Measurements from ENCODE around the gene TRPM3. TPM values are rescaled to one million over a fixed set of nuclear protein-coding genes. Genes with fewer than 3 reads are reported as not detected.

Gene TRPM3
- total RNA-seq, 1 experiment from 2014 or later = not detected

DNA sequence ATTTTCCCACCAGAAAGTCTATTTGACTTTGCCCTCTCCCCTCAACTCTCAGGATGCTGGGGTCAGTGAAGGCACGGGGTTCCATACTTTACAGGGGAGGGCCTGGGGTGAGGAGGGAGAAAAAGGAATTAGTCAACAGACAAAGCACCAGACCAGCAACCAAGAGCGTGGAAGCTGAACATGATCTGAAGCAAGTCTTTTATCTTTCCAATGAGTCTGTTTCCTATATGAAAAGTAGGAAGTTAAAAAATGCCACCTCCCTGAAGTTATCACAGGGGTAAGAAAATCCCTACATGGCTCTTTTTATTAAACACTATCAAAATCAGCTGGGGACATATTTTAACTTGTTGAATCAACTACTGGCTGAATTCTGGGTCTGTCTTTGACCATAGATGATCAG, 337.0 kb downstream of the TRPM3 start:
- no peaks in the 10 kb centered on the region for H4K20me1 ChIP-seq (ENCODE audit: low read length)
- BruUV-seq (replicated peaks) = no TSS peak
- ATAC-seq = no peak
- no peak overlapping the region for H3K9ac ChIP-seq (ENCODE audit: low read length)
- no peak overlapping the region for H3K4me2 ChIP-seq (ENCODE audit: low read length)
- DNase-seq = no peak
- no peaks in the 10 kb centered on the region for H3F3A ChIP-seq (ENCODE audit: low read length, unreplicated experiment)
- TF ChIP-seq, protein P1, sequence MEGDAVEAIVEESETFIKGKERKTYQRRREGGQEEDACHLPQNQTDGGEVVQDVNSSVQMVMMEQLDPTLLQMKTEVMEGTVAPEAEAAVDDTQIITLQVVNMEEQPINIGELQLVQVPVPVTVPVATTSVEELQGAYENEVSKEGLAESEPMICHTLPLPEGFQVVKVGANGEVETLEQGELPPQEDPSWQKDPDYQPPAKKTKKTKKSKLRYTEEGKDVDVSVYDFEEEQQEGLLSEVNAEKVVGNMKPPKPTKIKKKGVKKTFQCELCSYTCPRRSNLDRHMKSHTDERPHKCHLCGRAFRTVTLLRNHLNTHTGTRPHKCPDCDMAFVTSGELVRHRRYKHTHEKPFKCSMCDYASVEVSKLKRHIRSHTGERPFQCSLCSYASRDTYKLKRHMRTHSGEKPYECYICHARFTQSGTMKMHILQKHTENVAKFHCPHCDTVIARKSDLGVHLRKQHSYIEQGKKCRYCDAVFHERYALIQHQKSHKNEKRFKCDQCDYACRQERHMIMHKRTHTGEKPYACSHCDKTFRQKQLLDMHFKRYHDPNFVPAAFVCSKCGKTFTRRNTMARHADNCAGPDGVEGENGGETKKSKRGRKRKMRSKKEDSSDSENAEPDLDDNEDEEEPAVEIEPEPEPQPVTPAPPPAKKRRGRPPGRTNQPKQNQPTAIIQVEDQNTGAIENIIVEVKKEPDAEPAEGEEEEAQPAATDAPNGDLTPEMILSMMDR (conservative IDR thresholded peaks at IDR 0.05; ENCODE audit: low read depth, low read length) = no peak
- no peaks in the 10 kb centered on the region for H3K79me2 ChIP-seq (ENCODE audit: low read length)
- no peaks in the 10 kb centered on the region for H3K9me3 ChIP-seq (ENCODE audit: low read length)
- ChIA-PET POLR2A (ENCODE audit: unreplicated experiment) (no interaction called here), CTCF (interaction anchor here (0.7 kb wide), 1 partner anchor 231 kb away, joined by 3 read pairs; no protein-coding TSS in a partner anchor)
- intact Hi-C loops (cut with micrococcal nuclease) = no loop called here
- no peak overlapping the region for H2AFZ ChIP-seq (ENCODE audit: low read length)
- H3K9me2 ChIP-seq (replicated peaks; ENCODE audit: low read length) = no peaks in the 10 kb centered on the region
- H3K4me1 ChIP-seq (ENCODE audit: insufficient read depth, low read length) = no peaks in the 10 kb centered on the region
- H3K4me3 ChIP-seq (ENCODE audit: low read length) = no peak overlapping the region
- H3K27ac ChIP-seq (ENCODE audit: low read length) = no peak overlapping the region
- no peaks in the 10 kb centered on the region for H3K27me3 ChIP-seq (ENCODE audit: low read length)
- no peaks in the 10 kb centered on the region for H3K36me3 ChIP-seq (ENCODE audit: low read depth, low read length)

DNA sequence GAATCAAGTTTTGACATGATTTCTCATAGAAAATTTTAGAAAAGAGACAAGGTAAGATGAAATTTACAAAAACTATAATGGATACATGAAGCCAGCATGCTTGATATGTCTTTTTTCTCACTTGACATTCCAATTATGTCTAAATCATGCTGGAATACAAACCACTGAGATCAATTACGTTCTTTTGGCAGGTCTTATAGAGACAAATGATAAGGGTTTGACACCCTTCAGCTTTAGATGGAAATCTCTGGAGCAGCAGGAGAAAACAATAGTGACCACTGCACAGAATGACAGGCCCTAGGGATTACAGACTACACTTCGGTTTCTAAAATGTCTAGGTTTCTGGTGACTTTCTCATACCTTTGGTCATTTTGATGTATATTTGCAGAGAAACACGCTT, 342.9 kb downstream of the TRPM3 start:
- no peak overlapping the region for H3K9ac ChIP-seq (ENCODE audit: low read length)
- intact Hi-C loops (cut with micrococcal nuclease) = no loop called here
- no peaks in the 10 kb centered on the region for H3F3A ChIP-seq (ENCODE audit: low read length, unreplicated experiment)
- no peak overlapping the region for H3K4me2 ChIP-seq (ENCODE audit: low read length)
- no peaks in the 10 kb centered on the region for H3K27me3 ChIP-seq (ENCODE audit: low read length)
- no peak overlapping the region for H2AFZ ChIP-seq (ENCODE audit: low read length)
- no peaks in the 10 kb centered on the region for H3K9me3 ChIP-seq (ENCODE audit: low read length)
- no peak for DNase-seq
- H3K4me1 ChIP-seq (ENCODE audit: insufficient read depth, low read length) = no peaks in the 10 kb centered on the region
- no peak overlapping the region for H3K4me3 ChIP-seq (ENCODE audit: low read length)
- H3K9me2 ChIP-seq (replicated peaks; ENCODE audit: low read length) = no peaks in the 10 kb centered on the region
- POLR2A ChIA-PET (ENCODE audit: unreplicated experiment) = no interaction called here
- no peaks in the 10 kb centered on the region for H3K36me3 ChIP-seq (ENCODE audit: low read depth, low read length)
- H4K20me1 ChIP-seq (ENCODE audit: low read length) = no peaks in the 10 kb centered on the region
- BruUV-seq (replicated peaks) = no TSS peak
- ATAC-seq = no peak
- CTCF ChIA-PET = no interaction called here
- H3K27ac ChIP-seq (ENCODE audit: low read length) = no peak overlapping the region
- H3K79me2 ChIP-seq (ENCODE audit: low read length) = no peaks in the 10 kb centered on the region
- TF ChIP-seq, protein P1 (conservative IDR thresholded peaks at IDR 0.05; ENCODE audit: low read depth, low read length) = no peak
- TF ChIP-seq EZH2phosphoT487 (IDR thresholded peaks at IDR 0.05; ENCODE audit: borderline replicate concordance, low read length) (no peak), EZH2 (IDR thresholded peaks at IDR 0.05; ENCODE audit: low read length, unreplicated experiment) (no peak)

DNA sequence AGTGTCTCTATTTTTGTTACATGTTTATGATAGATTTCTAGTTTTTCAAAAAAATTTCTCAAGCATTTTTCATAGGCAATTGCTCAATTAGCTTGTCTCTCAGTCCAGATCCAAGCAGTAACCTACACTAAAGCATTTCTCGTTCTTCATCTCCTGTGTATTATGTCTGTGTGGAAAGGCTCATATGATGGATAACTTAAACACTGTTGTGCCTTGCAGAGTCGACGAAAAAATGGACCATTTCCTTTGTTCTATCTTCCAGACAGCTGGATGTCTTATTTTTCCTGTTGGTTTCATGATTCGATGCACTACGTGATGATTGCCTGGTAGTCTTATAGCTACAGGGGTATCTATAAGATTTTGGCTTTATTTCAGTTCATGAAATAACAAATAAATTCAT, 347.8 kb downstream of the TRPM3 start:
- H3F3A ChIP-seq (ENCODE audit: low read length, unreplicated experiment) = no peaks in the 10 kb centered on the region
- intact Hi-C loops (cut with micrococcal nuclease) = no loop called here
- BruUV-seq (replicated peaks) = no TSS peak

More for the DNA sequence above, 347.8 kb downstream of the TRPM3 start:
- ATAC-seq (no peak), DNase-seq (no peak)
- ChIA-PET POLR2A (ENCODE audit: unreplicated experiment) (no interaction called here), CTCF (no interaction called here)
- no peak overlapping the region for H3K4me3 ChIP-seq (ENCODE audit: low read length)
- no peaks in the 10 kb centered on the region for H3K27me3 ChIP-seq (ENCODE audit: low read length)
- H3K4me1 ChIP-seq (ENCODE audit: insufficient read depth, low read length) = no peaks in the 10 kb centered on the region
- no peaks in the 10 kb centered on the region for H3K79me2 ChIP-seq (ENCODE audit: low read length)
- H3K4me2 ChIP-seq (ENCODE audit: low read length) = no peak overlapping the region
- no peaks in the 10 kb centered on the region for H3K36me3 ChIP-seq (ENCODE audit: low read depth, low read length)
- H3K9ac ChIP-seq (ENCODE audit: low read length) = no peak overlapping the region
- TF ChIP-seq, protein P1 (conservative IDR thresholded peaks at IDR 0.05; ENCODE audit: low read depth, low read length) = no peak
- TF ChIP-seq EZH2 (IDR thresholded peaks at IDR 0.05; ENCODE audit: low read length, unreplicated experiment) (no peak), EZH2phosphoT487 (IDR thresholded peaks at IDR 0.05; ENCODE audit: borderline replicate concordance, low read length) (no peak)
- H4K20me1 ChIP-seq (ENCODE audit: low read length) = no peaks in the 10 kb centered on the region
- no peak overlapping the region for H3K27ac ChIP-seq (ENCODE audit: low read length)
- H2AFZ ChIP-seq (ENCODE audit: low read length) = no peak overlapping the region
- H3K9me2 ChIP-seq (replicated peaks; ENCODE audit: low read length) = no peaks in the 10 kb centered on the region
- no peaks in the 10 kb centered on the region for H3K9me3 ChIP-seq (ENCODE audit: low read length)

Measured in PC-3 (cell line).